Activated CD4-positive, alpha-beta T cell treated with anti-CD3 and anti-CD28 coated beads, Interleukin-2, amount 10 ng/mL, durations not matched to agents 24 days and 14 days (primary cell): ENCODE data around the gene DSCAM. TPM values are rescaled to one million over a fixed set of nuclear protein-coding genes. Genes with fewer than 3 reads are reported as not detected.

Source experiments
- DNase-seq: peaks from one replicate; pipeline ENCODE4 v3.0.0; 2022
- H3K27ac Mint-ChIP-seq: one replicate; pipeline ENCODE4 v1.8.0; 2022; ENCODE audit warnings: mild to moderate bottlenecking, mixed read lengths
- H3K27me3 Mint-ChIP-seq: one replicate; pipeline ENCODE4 v1.8.0; 2022; ENCODE audit warnings: mixed read lengths
- H3K36me3 Mint-ChIP-seq: one replicate; pipeline ENCODE4 v1.8.0; 2022; ENCODE audit warnings: low read depth, mild to moderate bottlenecking, mixed read lengths
- H3K4me1 Mint-ChIP-seq: one replicate; pipeline ENCODE4 v1.8.0; 2021; ENCODE audit warnings: mixed read lengths
- H3K4me3 Mint-ChIP-seq: one replicate; pipeline ENCODE4 v1.8.0; 2022; ENCODE audit warnings: mild to moderate bottlenecking, moderate library complexity, mixed read lengths
- H3K9me3 Mint-ChIP-seq: one replicate; pipeline ENCODE4 v1.8.0; 2021; ENCODE audit warnings: mixed read lengths
- intact Hi-C: fragments of 100-400 bp; cut with micrococcal nuclease; formaldehyde crosslinking; loops from one replicate; pipeline ENCODE4 v1.15.1; 2023
- total RNA-seq: library from RNA; stranded (reverse); gene quantifications from 2 replicates; pipeline ENCODE4 v1.2.3, GENCODE V29; 2022

The DSCAM gene
- total RNA-seq, 1 donor from 2014 or later, result not detected

DNA sequence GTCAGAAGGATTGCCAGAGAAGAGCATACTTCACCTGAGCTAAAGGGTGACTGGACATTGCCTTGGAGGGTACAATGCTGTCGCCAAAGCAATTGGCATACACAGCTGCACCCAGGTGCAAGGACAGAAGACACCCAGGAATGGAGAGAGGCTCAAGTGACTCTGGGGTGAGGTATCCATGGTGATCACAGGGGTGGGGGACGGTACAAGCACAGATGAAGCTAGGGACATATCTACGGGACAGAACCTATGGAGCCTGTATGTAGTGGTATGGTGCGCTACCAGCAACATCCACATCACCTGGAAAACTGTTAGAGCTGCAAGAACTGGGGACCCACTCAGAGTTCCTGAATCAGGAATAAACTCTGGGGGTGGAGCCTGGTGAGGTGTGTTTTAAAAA lies 693.6 kb downstream of the DSCAM start:
- DNase-seq, result no peak

DNA sequence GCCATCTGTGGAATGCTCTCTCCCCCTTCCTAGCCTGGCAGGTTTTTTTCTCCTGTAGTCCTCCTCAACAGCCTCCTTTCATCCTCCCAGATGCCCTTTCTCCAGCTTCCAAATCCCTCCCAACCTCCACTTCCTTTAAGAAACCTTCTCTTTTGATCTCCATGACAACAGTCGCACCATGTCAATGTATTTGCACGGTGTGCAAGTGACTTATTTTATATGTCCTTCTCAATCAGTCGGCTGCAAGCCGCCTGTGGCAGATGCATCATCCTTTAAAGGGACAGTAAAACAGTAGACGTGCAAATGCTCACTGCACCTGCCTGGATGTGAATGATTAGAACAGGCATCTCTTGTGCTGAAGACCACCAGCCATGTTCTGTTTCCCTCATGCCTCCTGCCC lies 694.5 kb downstream of the DSCAM start:
- intact Hi-C loops, result no loop called here
- peaks cover 4% of the 10 kb centered on the region for H3K9me3 Mint-ChIP-seq
- DNase-seq, result no peak
- H3K27ac Mint-ChIP-seq, result no peak overlapping the region
- no peaks in the 10 kb centered on the region for H3K36me3 Mint-ChIP-seq
- H3K27me3 Mint-ChIP-seq, result no peaks in the 10 kb centered on the region
- H3K4me1 Mint-ChIP-seq, result no peaks in the 10 kb centered on the region
- no peak overlapping the region for H3K4me3 Mint-ChIP-seq

More for the DNA sequence above, 693.6 kb downstream of the DSCAM start:
- no peaks in the 10 kb centered on the region for H3K27me3 Mint-ChIP-seq
- H3K27ac Mint-ChIP-seq, result no peak overlapping the region
- intact Hi-C loops, result no loop called here
- H3K9me3 Mint-ChIP-seq, result peaks cover 4% of the 10 kb centered on the region
- H3K4me1 Mint-ChIP-seq, result no peaks in the 10 kb centered on the region
- H3K4me3 Mint-ChIP-seq, result no peak overlapping the region
- no peaks in the 10 kb centered on the region for H3K36me3 Mint-ChIP-seq

DNA sequence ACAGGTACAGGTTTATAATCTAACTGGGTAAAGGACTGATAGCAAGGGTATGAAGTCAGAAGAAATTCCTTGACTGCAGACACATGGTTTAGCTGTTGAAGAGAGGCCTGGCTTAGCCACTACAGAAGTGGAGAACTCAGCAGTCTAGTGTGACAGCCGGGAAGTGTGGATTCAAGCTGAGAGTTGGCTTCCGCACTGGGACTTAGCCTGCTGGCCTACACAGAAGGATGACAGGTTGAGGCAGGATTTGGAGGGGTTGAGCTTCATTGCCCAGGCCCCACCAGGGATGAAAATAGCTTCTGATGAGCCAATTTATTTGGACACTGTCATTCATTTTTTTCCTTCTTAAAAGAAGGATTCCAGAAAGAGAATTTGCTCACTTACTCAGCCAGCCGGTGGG lies 695.3 kb downstream of the DSCAM start:
- no peaks in the 10 kb centered on the region for H3K4me1 Mint-ChIP-seq
- H3K27me3 Mint-ChIP-seq, result no peaks in the 10 kb centered on the region
- intact Hi-C loops, result no loop called here
- no peak overlapping the region for H3K4me3 Mint-ChIP-seq
- no peak overlapping the region for H3K27ac Mint-ChIP-seq
- no peaks in the 10 kb centered on the region for H3K36me3 Mint-ChIP-seq
- peaks cover 4% of the 10 kb centered on the region for H3K9me3 Mint-ChIP-seq
- no peak for DNase-seq

DNA sequence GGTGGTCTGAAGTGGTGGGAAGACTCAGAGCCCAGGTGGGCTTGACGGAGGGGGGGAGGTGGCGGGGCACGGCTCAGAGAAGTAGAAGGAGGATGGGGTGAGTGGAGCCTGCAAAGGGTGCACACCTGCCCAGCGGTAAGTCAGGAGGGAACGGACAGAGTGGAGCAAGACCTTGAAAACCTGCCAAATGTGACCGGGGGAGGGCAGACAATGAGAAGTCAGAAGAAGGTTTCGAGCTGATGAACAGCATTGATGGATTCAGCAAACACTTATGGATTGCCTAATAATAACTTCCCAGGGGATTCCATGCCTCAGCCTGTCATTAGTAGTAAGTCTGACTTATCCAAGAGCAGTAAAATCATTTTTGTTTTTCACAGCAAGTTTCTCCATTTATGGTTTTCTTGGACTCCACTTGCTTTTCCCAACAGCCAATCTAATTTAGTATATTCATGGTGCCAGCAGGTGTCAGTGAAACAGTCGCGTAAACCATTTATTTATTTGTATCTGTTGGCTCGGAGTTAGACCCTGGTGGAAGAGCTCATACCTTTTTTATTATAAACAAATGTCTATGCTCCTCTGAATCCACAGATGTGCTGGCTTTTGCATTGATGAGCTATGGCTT lies 700.6 kb downstream of the DSCAM start:
- no peaks in the 10 kb centered on the region for H3K27me3 Mint-ChIP-seq
- no peak overlapping the region for H3K4me3 Mint-ChIP-seq
- no peaks in the 10 kb centered on the region for H3K36me3 Mint-ChIP-seq
- no peaks in the 10 kb centered on the region for H3K9me3 Mint-ChIP-seq
- H3K4me1 Mint-ChIP-seq, result no peaks in the 10 kb centered on the region
- no peak for DNase-seq
- intact Hi-C loops, result no loop called here
- no peak overlapping the region for H3K27ac Mint-ChIP-seq

DNA sequence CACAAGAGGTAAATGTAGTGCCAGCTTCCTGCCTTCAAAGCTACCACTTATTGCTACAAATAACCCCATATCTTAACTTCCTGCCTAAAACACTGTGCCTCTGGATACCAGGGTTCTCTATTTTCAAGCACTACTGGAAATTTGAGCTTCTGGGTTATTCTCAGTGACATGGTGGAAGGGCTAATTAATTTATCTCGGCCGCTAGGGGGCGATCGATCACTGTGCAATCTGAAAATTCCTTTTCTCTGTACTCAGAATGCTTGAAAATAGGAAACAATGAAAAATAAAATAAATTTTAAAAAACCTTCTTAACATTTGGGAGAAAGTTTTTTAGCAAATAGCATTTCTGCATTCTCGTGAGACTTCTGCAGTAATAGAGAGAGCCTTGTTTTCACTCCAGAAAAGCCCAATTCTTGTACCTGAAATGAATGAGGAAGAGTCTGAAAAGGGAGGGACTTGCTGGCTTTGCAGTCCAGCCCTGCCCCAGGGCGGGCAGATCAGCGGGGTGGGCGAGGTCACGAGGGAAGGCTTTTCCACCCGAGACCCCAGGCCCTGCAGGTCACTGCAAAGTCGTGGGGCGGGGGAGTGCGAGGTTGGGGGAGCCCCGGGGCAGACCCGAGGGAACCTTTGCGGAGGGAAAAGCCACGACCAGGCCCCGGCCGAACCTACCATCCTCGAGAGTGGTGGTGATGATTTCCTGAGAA lies 703.0 kb downstream of the DSCAM start:
- Mint-ChIP-seq H3K36me3 (no peaks in the 10 kb centered on the region), H3K4me1 (no peaks in the 10 kb centered on the region), H3K4me3 (no peak overlapping the region), H3K9me3 (no peaks in the 10 kb centered on the region), H3K27me3 (no peaks in the 10 kb centered on the region), H3K27ac (no peak overlapping the region)
- peak; percentile 77 for DNase-seq
- intact Hi-C loops, result loop anchor here (2.0 kb wide), 2 partner anchors 243 to 925 kb away; no protein-coding TSS in a partner anchor

DNA sequence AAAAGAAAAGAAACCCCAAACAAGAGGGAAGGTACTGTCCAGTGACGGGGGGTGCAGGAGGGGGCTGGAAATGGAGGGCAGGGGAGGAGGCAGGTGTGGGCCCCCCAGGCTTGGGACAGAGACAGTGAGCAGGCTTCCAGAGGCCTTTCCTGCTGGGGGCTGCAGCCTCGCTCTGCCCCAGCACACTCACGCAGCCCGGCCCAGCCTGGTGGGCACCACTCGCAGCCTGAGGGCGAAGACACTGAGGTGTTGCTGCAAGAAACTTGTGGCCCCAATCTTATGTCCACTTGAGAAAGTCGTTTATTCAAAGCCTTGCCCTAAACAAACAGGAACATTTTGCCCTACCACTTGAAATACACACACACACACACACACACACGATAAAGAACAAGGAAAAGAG lies 705.3 kb downstream of the DSCAM start:
- intact Hi-C loops, result loop anchor here (2.0 kb wide), 1 partner anchor 245 kb away; no protein-coding TSS in a partner anchor
- H3K4me3 Mint-ChIP-seq, result no peak overlapping the region
- no peaks in the 10 kb centered on the region for H3K4me1 Mint-ChIP-seq
- H3K27ac Mint-ChIP-seq, result no peak overlapping the region
- no peaks in the 10 kb centered on the region for H3K36me3 Mint-ChIP-seq
- DNase-seq, result no peak
- no peaks in the 10 kb centered on the region for H3K9me3 Mint-ChIP-seq
- H3K27me3 Mint-ChIP-seq, result no peaks in the 10 kb centered on the region

DNA sequence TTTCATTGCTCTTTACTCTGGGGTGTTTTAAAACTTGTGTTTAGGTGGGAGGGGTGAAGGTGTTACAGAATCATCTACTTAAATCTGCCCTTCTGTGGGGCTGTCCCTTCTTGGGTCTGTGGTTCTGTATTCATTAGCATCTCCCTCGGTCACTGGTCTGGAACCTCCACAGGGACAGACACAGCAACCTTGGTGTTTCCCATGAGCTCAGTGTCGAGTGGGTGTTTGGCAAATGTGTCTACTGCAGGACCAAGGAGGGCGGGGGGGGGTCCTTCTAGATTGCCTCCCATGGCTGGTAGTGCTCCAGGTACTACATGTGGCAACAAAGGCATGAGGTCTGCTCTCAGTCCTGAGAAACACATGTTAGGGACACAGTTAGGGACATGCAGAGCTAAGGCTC lies 706.3 kb downstream of the DSCAM start:
- Mint-ChIP-seq H3K36me3 (no peaks in the 10 kb centered on the region), H3K9me3 (no peaks in the 10 kb centered on the region), H3K4me3 (no peak overlapping the region), H3K4me1 (no peaks in the 10 kb centered on the region), H3K27ac (no peak overlapping the region), H3K27me3 (no peaks in the 10 kb centered on the region)
- intact Hi-C loops, result no loop called here
- DNase-seq, result no peak

DNA sequence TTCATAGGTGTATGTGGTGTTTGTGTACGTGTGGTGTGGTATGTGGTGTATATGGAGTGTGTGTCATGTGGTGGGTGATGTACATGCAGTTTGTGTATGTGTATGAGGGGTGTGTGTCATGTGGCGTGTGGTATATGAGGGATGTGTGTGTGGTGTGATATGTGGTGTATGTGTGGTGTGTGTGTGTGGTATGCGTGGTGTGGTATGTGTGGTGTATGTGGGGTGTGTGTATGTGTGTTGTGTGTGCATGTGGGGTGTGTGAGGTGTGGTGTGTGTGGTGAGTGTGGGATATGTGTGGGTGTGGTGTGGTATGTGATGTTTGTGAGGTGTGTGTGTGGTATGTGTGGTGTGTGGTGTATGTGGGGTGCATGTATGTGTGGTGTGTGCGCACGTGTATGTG lies 707.3 kb downstream of the DSCAM start:
- H3K36me3 Mint-ChIP-seq, result no peaks in the 10 kb centered on the region
- H3K4me1 Mint-ChIP-seq, result no peaks in the 10 kb centered on the region
- DNase-seq, result no peak
- no peak overlapping the region for H3K27ac Mint-ChIP-seq
- H3K4me3 Mint-ChIP-seq, result no peak overlapping the region
- H3K9me3 Mint-ChIP-seq, result no peaks in the 10 kb centered on the region
- no peaks in the 10 kb centered on the region for H3K27me3 Mint-ChIP-seq
- intact Hi-C loops, result no loop called here

DNA sequence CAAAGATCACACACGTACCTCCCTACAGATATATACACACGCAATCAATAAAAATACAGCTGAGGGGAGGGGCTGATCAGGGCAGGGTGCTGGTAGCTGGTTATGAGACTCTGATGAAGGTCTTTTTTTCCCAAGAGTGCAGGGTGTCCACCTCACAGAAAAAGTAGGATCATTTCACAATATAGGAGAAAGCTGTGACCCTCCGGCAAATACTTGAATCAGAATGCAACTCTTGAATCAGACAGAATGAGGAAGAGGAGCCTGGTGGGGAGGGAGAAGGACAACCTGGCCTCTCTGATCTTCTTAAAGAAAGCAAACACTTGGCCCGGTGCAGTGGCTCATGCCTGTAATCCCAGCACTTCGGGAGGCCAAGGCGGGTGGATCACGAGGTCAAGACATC lies 710.4 kb downstream of the DSCAM start:
- H3K36me3 Mint-ChIP-seq, result no peaks in the 10 kb centered on the region

DNA sequence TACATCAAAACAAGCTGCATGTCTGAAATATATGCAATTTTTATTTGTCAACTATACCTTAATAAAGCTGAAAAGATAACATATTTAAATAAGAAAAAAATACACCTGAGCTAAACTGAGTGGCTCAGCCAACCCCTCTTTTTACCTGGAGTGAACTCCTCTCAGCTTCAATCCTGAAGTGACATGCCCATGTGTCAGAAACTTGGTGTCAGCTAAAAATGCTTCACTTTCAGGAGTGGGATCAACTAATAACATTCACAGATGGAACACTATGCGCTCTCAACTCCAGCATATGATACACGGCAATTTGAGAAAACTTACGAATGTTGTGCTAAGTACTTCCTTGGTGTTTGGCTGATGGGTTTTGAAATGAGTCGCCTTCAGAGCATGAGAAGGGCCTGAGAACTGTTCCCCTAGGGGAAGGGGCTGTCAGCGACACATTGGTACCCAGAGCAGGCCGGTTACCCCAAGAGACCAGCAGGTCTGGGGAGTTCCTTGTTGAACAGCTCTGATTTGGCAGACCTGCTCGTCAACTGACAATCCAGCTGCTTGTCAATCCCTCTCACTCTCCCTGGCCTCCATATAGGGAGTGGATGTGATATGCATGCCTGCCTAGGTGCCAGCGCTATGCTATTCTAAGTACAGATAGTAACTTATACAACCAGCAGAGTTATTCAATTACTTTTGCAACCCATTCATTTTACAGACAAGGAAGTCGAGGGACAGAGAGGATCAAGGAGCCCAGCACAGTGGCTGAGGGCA lies 712.0 kb downstream of the DSCAM start:
- intact Hi-C loops, result no loop called here
- Mint-ChIP-seq H3K4me3 (no peak overlapping the region), H3K27ac (no peak overlapping the region), H3K9me3 (no peaks in the 10 kb centered on the region), H3K36me3 (no peaks in the 10 kb centered on the region), H3K27me3 (no peaks in the 10 kb centered on the region), H3K4me1 (no peaks in the 10 kb centered on the region)
- DNase-seq, result no peak

More for the DNA sequence above, 710.4 kb downstream of the DSCAM start:
- no peak overlapping the region for H3K4me3 Mint-ChIP-seq
- no peaks in the 10 kb centered on the region for H3K9me3 Mint-ChIP-seq
- intact Hi-C loops, result no loop called here
- H3K27ac Mint-ChIP-seq, result no peak overlapping the region
- DNase-seq, result no peak
- no peaks in the 10 kb centered on the region for H3K27me3 Mint-ChIP-seq
- H3K4me1 Mint-ChIP-seq, result no peaks in the 10 kb centered on the region

DNA sequence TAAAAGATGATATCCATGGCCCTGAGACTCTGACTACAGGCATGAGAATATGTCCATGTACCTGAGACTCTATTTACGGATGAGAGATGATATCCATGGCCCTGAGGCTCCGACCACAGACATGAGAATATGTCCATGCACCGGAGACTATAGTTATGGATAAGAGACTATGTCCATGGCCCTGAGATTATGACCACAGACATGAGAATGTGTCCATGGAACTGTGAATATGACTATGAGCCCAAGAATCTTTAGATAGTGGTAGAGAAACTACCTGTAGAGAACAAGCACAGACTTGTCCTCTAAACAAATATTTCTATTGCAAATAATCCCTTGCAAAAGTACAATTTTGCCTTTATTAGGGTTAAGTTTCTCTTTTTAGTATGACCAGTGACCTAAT lies 716.5 kb downstream of the DSCAM start:
- Mint-ChIP-seq H3K27ac (no peak overlapping the region), H3K4me1 (no peaks in the 10 kb centered on the region), H3K9me3 (no peaks in the 10 kb centered on the region), H3K4me3 (no peak overlapping the region), H3K27me3 (no peaks in the 10 kb centered on the region), H3K36me3 (no peaks in the 10 kb centered on the region)
- no peak for DNase-seq
- intact Hi-C loops, result no loop called here

DNA sequence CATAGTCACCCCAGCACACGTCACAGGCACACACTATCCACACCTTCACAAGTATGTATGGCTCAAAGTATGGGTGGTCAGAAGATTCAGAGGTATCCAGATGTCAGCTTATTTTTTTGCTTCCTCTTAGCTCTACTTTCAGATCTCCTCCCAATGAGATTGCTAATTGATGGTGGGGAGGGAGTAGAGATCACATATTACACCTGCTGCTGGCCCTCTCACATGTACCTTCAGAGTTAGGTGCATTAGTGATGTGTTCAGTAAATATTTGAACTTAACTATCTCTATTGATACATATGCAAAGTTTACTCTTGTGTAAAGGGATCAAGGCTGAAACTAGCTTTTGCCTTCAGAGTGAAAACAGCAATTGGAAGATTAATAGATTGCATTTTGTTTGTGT lies 717.1 kb downstream of the DSCAM start:
- H3K4me3 Mint-ChIP-seq, result no peak overlapping the region
- no peak for DNase-seq
- H3K9me3 Mint-ChIP-seq, result no peaks in the 10 kb centered on the region
- H3K27ac Mint-ChIP-seq, result no peak overlapping the region
- intact Hi-C loops, result no loop called here
- no peaks in the 10 kb centered on the region for H3K4me1 Mint-ChIP-seq
- H3K36me3 Mint-ChIP-seq, result no peaks in the 10 kb centered on the region
- no peaks in the 10 kb centered on the region for H3K27me3 Mint-ChIP-seq

DNA sequence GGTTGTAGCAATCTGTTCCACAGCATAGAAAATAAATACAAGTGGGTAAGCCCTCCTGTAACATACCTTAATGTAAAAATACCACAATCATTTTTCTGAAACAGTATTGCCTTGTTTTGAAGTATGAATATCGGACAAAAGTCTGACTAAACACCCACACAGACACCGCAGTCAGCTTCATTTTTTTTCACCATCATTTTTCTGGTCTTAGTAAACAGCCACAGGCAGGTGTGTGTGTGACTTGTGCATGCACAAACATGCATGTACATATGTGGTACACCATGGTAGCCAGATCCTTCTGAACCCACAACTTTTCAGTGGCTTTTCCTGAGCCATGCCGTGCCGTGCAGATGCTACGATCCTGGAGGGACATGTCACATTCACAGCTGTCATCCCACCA lies 718.1 kb downstream of the DSCAM start:
- intact Hi-C loops, result no loop called here
- Mint-ChIP-seq H3K4me3 (no peak overlapping the region), H3K27me3 (no peaks in the 10 kb centered on the region), H3K27ac (no peak overlapping the region), H3K36me3 (no peaks in the 10 kb centered on the region), H3K4me1 (no peaks in the 10 kb centered on the region), H3K9me3 (no peaks in the 10 kb centered on the region)
- DNase-seq, result no peak

DNA sequence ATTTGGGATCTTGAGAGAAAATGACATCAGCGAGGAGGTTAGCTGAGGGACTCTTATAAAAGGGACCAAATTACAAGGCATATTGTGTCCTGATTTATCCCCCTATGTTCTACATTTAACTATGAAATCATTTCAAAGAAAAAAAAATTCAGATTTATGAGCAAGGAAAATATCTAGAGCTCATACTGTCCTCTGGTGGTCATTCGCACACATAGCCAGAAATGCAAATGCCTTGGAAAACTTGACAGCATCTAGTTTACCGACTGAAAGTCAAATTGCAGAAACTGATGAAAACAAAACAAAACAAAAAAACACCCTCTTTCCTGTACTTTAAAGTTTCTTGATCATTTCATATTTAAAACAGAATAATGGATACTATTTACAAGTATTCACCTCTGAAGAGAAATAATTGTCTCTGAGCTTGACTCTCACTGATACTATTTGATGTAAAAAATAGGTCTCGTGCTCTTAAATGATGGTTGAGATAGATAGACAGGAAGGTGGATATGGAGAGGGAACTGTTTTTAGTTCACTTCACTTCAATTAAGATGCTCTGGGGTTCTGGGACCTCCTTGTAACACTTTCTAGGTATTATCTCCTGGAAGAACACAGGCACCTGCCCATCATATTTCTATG lies 725.9 kb downstream of the DSCAM start:
- no peaks in the 10 kb centered on the region for H3K36me3 Mint-ChIP-seq
- H3K4me3 Mint-ChIP-seq, result no peak overlapping the region
- peaks cover under 1% of the 10 kb centered on the region for H3K9me3 Mint-ChIP-seq
- H3K4me1 Mint-ChIP-seq, result no peaks in the 10 kb centered on the region
- no peaks in the 10 kb centered on the region for H3K27me3 Mint-ChIP-seq
- intact Hi-C loops, result loop anchor here (5.0 kb wide), 1 partner anchor 604 kb away; no protein-coding TSS in a partner anchor
- H3K27ac Mint-ChIP-seq, result no peak overlapping the region
- no peak for DNase-seq
